ENCODE data around the gene PEPD.

- TF ChIP-seq, protein P1, sequence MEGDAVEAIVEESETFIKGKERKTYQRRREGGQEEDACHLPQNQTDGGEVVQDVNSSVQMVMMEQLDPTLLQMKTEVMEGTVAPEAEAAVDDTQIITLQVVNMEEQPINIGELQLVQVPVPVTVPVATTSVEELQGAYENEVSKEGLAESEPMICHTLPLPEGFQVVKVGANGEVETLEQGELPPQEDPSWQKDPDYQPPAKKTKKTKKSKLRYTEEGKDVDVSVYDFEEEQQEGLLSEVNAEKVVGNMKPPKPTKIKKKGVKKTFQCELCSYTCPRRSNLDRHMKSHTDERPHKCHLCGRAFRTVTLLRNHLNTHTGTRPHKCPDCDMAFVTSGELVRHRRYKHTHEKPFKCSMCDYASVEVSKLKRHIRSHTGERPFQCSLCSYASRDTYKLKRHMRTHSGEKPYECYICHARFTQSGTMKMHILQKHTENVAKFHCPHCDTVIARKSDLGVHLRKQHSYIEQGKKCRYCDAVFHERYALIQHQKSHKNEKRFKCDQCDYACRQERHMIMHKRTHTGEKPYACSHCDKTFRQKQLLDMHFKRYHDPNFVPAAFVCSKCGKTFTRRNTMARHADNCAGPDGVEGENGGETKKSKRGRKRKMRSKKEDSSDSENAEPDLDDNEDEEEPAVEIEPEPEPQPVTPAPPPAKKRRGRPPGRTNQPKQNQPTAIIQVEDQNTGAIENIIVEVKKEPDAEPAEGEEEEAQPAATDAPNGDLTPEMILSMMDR (IDR thresholded peaks at IDR 0.05; ENCODE audit: low read length): no peak
- no peak for TF ChIP-seq EZH2 (IDR thresholded peaks at IDR 0.05; ENCODE audit: borderline replicate concordance, low read length)
Observed at GRCh38 chr19:33482476-33482875, 39.1 kb downstream of the PEPD start.

All from OCI-LY1 (cell line).